SU-DHL-6 (cell line): ENCODE data around the gene CCDC102A.

Experiments
- EZH2phosphoT487 ChIP-seq: fragments of 200-600 bp; sonication (generic), shearing (Covaris generic); conservative IDR thresholded peaks from 2 replicates; pipeline ENCODE4 v1.6.1; 2018; ENCODE audit warnings: mild to moderate bottlenecking, antibody characterized with exemption, low read length, moderate library complexity, mixed read lengths
- TF ChIP-seq, protein P1 (sequence below): fragments of 200-600 bp; sonication (generic); IDR thresholded peaks from one replicate; pipeline ENCODE4 v1.5.1; 2017; ENCODE audit warnings: antibody characterized with exemption, mild to moderate bottlenecking, low read length, moderate library complexity; ENCODE audit not compliant: insufficient read depth, poor library complexity, severe bottlenecking

DNA sequence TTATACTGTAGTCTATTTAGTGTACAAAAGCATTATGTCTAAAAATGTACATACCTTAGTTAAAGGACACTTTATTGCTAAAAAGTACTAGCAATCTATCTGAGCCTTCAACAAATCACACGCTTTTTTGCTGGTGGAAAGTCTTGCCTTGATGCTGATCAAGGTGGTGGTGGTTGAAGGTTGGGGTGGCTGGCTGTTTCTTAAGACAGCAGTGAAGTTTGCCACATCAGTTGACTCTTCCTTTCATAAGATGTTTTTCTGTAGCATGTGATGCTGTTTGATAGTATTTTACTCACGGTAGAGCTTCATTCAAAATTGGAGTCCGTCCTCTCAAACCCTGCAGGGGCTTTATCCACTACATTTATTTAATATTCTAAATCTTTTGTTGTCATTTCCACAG, 14.7 kb upstream of the CCDC102A start:
- TF ChIP-seq, protein P1, sequence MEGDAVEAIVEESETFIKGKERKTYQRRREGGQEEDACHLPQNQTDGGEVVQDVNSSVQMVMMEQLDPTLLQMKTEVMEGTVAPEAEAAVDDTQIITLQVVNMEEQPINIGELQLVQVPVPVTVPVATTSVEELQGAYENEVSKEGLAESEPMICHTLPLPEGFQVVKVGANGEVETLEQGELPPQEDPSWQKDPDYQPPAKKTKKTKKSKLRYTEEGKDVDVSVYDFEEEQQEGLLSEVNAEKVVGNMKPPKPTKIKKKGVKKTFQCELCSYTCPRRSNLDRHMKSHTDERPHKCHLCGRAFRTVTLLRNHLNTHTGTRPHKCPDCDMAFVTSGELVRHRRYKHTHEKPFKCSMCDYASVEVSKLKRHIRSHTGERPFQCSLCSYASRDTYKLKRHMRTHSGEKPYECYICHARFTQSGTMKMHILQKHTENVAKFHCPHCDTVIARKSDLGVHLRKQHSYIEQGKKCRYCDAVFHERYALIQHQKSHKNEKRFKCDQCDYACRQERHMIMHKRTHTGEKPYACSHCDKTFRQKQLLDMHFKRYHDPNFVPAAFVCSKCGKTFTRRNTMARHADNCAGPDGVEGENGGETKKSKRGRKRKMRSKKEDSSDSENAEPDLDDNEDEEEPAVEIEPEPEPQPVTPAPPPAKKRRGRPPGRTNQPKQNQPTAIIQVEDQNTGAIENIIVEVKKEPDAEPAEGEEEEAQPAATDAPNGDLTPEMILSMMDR = no peak
- TF ChIP-seq EZH2phosphoT487 = no peak
